IPS-11a (cell line): ENCODE data around the gene AP3B1.

Experiments used
- H3K4me3 ChIP-seq: one replicate; pipeline ENCODE4 v1.5.1; 2013; ENCODE audit warnings: low read depth, low read length, control low read depth

Gene AP3B1

GRCh38 chr5:77984587-77984986 lies 309.9 kb downstream of the AP3B1 start:
- no peak overlapping the region for H3K4me3 ChIP-seq

GRCh38 chr5:77983482-77984199 lies 310.9 kb downstream of the AP3B1 start:
- no peak overlapping the region for H3K4me3 ChIP-seq

- no peak overlapping the region for H3K4me3 ChIP-seq
Measured at GRCh38 chr5:77981820-77982219, 312.7 kb downstream of the AP3B1 start.

- H3K4me3 ChIP-seq: no peak overlapping the region
Measured at GRCh38 chr5:77974576-77974975, 319.9 kb downstream of the AP3B1 start.

- no peak overlapping the region for H3K4me3 ChIP-seq
Measured at GRCh38 chr5:77973253-77973609, 321.3 kb downstream of the AP3B1 start.

- no peak overlapping the region for H3K4me3 ChIP-seq
Measured at GRCh38 chr5:77972469-77973252, 321.8 kb downstream of the AP3B1 start.

- no peak overlapping the region for H3K4me3 ChIP-seq
Measured at GRCh38 chr5:77971776-77972468, 322.6 kb downstream of the AP3B1 start.

GRCh38 chr5:77970891-77971290 lies 323.6 kb downstream of the AP3B1 start:
- H3K4me3 ChIP-seq: no peak overlapping the region

GRCh38 chr5:77963795-77964194 lies 330.7 kb downstream of the AP3B1 start:
- no peak overlapping the region for H3K4me3 ChIP-seq

GRCh38 chr5:77960863-77961396 lies 333.6 kb downstream of the AP3B1 start:
- H3K4me3 ChIP-seq: no peak overlapping the region

- H3K4me3 ChIP-seq: no peak overlapping the region
Measured at GRCh38 chr5:77960305-77960704, 334.2 kb downstream of the AP3B1 start.

GRCh38 chr5:77958642-77959330 lies 335.7 kb downstream of the AP3B1 start:
- H3K4me3 ChIP-seq: no peak overlapping the region

GRCh38 chr5:77957931-77958521 lies 336.5 kb downstream of the AP3B1 start:
- no peak overlapping the region for H3K4me3 ChIP-seq

- no peak overlapping the region for H3K4me3 ChIP-seq
Measured at GRCh38 chr5:77957516-77957915, 337.0 kb downstream of the AP3B1 start.

GRCh38 chr5:77957081-77957480 lies 337.4 kb downstream of the AP3B1 start:
- H3K4me3 ChIP-seq: no peak overlapping the region

- no peak overlapping the region for H3K4me3 ChIP-seq
Measured at GRCh38 chr5:77955577-77955976, 338.9 kb downstream of the AP3B1 start.

GRCh38 chr5:77953374-77953773 lies 341.1 kb downstream of the AP3B1 start:
- no peak overlapping the region for H3K4me3 ChIP-seq

- H3K4me3 ChIP-seq: no peak overlapping the region
Measured at GRCh38 chr5:77952636-77953212, 341.8 kb downstream of the AP3B1 start.
